GM18858 (cell line): ENCODE data around the gene TAF6.

Source experiments
- ATAC-seq: cut with Tn5 transposase; IDR thresholded peaks from one replicate; pipeline ENCODE4 v1.9.1; 2021; ENCODE audit not compliant: unreplicated experiment

TAF6 gene

DNA sequence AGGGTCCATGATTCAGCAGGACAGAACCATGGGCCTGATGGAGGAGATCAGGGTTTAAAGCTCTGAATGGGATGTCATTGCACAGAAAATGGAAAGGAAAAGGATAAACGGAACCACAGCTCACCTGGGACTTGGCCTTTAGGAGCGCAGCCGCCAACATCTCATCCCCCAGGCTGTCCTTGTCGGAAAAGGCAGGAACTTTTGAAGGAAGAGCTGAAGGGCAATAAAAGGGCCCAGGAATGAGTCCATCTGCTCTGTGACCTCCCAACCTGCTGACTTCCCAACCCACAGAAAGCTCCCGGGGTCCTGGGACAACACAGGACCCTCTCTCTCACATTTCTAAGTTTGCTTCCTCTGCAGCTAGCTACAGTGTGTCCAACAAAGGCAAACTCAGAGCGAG is 43.7 kb downstream of the TAF6 start:
- ATAC-seq = no peak

DNA sequence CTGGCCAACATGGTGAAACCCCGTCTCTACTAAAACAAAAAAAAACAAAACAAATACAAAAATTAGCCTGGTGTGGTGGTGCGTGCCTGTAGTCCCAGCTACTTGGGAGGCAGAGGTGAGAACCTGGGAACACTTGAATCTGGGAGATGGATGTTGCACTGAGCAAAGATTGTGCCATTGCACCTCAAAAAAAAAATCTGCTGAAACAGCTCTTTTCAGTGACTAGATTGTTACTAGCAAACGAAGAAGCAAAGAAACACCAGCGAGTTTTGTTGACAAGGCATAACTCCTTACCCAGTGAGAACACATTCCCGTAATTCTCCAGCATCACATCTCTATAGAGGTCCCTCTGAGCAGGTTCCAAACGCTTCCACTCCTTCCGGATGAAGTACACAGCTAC is 44.3 kb downstream of the TAF6 start:
- ATAC-seq = no peak

DNA sequence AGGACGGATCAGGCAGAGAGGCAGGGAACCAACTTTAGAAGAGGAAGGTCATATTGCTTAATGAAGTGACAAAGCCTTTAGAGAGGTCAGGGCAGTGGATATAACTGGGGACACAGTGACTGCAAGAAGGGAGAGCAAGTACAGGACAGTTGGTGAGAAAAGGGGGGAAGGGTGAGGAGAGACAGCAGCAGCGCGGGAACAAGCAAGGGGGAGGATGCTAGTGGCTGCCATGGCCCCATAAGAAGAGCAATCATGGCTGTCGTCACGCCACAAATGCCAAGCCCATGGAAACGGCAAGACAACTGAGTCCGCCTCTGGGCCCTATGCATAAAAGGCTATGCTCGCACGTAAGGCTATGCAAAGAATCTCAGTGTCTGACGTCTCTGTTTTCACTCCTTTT is 46.7 kb downstream of the TAF6 start:
- ATAC-seq = no peak

DNA sequence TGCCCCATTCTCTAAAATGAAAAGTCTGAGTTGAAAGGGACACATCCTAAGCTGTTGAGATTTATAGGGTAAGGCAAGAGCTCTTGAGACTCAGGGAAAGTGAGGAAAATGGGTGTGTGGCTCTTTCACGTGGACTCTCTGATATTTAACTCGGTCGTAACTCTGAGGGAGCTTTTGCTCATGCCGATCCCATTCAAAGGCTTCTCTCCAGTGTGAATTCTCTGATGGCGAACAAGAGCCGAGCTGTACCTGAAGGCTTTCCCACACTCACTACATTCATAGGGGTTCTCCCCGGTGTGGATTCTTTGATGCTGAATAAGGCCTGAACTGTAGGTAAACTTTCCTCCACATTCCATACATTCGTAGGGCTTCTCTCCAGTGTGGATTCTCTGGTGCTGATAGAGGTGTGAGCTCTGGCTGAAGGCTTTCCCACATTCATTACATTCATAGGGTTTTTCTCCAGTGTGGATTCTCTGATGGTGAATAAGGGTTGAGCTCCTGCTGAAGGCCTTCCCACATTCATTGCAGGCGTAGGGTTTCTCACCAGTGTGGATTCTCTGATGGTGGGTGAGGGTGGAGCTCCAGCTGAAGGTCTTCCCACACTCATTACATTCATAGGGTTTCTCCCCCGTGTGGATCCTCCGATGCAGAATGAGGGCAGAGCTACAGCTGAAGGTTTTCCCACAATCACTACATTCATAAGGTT is 48.0 kb downstream of the TAF6 start:
- ATAC-seq = no peak

DNA sequence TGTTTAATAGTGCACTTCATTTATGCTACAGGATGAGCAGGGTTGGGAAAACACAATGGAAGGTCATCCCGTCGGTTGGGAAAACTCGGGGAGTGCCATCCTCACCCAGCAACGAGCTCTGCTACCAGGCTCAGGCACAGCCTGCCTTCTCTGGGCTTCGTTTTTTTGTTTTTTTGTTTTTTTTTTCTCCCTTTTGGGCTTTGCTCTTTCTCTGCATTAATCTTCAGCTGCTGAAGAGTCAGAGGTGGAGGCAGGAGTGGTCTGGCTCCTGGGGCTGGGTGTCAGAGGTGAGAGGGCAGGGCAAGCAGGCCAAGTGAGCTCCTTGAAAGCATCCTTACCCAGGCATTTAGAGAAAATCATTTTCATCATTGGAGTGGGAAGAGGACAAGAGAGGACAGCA is 49.2 kb downstream of the TAF6 start:
- ATAC-seq = no peak

DNA sequence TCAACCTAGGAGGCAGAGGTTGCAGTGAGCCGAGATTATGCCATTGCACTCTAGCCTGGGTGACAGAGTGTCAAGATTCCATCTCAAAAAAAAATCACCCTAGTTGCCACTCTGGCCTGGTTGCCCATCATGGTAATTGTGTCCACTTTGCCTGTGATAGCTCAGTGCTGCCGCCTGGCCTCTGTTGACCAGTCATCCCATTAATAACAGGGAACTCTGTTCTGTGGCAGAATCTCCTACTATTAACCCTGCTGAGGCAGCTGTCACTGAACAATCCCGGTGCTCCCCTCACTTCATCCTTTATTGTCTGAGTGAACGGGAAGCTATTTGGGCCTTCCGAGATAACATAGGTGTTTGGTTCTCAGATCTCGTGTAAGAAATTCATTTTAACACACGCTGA is 52.2 kb downstream of the TAF6 start:
- ATAC-seq = no peak

DNA sequence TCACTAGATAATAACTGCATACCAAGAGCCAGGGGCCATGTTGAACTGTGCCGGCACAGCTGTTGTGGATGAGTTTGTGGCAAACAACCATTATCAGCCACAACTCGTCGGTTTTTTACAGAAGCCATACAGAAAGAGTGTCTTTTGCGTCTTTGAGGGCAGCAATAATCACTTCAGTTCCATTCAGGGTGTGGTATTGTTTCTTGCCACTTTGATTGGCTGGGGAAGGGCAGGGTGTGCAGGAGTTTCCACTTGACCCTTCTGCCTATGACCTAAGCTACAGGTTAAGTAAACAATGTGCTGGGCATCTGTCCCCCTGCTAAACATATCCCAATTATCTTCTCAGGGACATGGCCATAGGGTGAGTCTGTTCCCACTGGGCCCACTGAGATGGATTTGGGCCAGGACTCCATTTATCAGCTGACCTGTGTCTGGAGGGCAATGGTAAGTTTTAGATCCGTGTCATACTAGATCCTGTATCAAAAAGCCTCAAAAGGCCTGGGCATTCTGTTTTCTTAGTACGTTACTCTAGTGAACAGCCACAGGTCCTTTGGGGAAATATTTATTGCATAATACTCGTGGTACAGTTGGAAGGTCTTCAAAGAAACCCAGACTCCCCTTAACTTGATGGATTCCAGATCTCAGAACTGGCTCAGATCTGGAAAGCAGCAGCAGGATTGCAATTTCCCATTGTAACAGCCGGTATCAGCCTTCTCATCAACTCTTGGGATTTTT is 53.5 kb downstream of the TAF6 start:
- ATAC-seq = no peak

DNA sequence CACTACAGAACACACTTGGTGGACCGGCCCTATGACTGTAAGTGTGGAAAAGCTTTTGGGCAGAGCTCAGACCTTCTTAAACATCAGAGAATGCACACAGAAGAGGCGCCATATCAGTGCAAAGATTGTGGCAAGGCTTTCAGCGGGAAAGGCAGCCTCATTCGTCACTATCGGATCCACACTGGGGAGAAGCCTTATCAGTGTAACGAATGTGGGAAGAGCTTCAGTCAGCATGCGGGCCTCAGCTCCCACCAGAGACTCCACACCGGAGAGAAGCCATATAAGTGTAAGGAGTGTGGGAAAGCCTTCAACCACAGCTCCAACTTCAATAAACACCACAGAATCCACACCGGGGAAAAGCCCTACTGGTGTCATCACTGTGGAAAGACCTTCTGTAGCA is 55.0 kb downstream of the TAF6 start:
- no peak for ATAC-seq

DNA sequence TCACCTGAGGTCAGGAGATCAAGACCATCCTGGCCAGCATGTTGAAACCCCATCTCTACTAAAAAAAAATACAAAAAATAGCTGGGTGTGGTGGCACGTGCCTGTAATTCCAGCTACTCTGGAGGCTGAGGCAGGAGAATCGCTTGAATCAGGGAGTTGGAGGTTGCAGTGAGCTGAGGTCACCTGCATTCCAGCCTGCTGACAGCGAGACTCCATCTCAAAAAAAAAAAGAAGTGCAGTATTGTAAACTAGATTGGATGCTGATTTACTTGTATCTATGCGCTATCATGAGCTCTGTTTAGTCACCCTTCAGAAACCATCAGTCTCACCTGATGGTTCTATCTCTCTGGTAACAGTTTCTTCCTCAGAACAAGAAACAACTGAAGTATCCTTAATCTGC is 55.8 kb downstream of the TAF6 start:
- no peak for ATAC-seq

DNA sequence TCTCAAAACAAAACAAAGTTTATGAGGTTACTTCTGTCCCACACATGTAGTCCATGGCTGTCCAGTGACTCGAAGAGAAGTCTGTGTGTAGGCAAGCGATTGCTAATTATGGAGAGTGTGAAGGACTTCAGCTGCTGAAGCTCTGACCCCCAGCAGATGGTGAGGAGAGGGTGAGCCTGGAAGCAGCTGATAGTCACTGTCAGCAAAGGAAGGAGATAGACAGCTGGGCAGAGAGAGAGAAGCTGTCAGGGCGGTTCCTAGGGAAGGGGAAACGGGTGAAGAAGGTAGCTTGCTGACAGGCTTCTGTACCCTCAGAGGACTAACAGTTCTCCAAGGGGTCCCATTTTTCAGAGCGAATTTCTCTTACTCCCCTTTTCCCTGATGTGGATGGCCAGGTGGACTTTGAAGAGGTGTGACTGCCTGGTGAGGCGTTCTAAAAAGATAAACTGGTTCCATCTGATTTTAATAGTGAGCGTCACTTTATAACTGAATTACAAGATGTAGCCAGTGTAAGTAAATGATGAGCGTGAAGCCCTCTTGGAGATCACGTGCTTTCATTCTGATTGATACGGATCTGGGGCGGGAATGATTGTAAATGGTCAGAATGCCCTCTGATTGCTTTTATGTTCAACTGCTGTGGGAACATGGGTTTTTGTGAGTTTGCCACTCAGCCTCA is 57.5 kb downstream of the TAF6 start:
- no peak for ATAC-seq

DNA sequence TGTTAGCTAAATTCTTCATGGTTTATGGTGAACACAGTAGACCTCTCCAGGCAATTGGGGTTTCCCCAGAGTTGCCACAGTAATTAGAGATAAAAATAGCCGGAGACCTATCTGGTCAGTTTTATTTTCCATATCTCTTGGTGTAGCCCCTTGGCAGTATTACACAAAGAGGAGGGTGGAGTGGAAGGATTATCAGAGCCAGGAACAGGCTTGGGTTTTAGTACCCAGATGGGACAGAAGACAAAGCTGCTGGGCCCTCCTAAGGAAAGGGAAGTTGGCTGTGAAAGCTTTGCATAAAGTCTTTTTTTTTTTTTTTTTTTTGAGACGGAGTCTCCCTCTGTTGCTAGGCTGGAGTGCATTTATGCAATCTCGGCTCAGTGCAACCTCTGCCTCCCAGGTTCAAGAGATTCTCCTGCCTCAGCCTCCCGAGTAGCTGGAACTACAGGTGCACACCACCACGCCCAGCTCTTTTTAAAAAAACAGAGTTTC is 59.9 kb downstream of the TAF6 start:
- no peak for ATAC-seq
